GM12874 (cell line): ENCODE measurements around the gene TMPRSS7.

Experiments
- CTCF ChIP-seq: IDR thresholded peaks from 2 replicates; pipeline ENCODE4 v1.5.1; 2011; ENCODE audit warnings: low read depth, mild to moderate bottlenecking, control low read depth, low read length, moderate library complexity; ENCODE audit not compliant: insufficient read depth

Gene TMPRSS7

GRCh38 chr3:112083239-112083638 lies 48.7 kb downstream of the TMPRSS7 start:
- no peak for TF ChIP-seq CTCF

- TF ChIP-seq CTCF = no peak
Observed at GRCh38 chr3:112084980-112085705, 50.6 kb downstream of the TMPRSS7 start.

GRCh38 chr3:112085735-112086075 lies 51.2 kb downstream of the TMPRSS7 start:
- no peak for TF ChIP-seq CTCF

- TF ChIP-seq CTCF = no peak
Observed at GRCh38 chr3:112086076-112086854, 51.7 kb downstream of the TMPRSS7 start, which contains the start of gene C3orf52. TSS of gene C3orf52 (plus strand) at chr3:112086389. CDS start at chr3:112086408, 19 bp downstream.

GRCh38 chr3:112086875-112087524 lies 52.5 kb downstream of the TMPRSS7 start:
- no peak for TF ChIP-seq CTCF

GRCh38 chr3:112087746-112088145 lies 53.2 kb downstream of the TMPRSS7 start:
- no peak for TF ChIP-seq CTCF

GRCh38 chr3:112088944-112089343 lies 54.4 kb downstream of the TMPRSS7 start:
- no peak for TF ChIP-seq CTCF
